Activated gamma-delta T cell treated with anti-CD3 and anti-CD28 coated beads, Interleukin-2, amount 50 U/mL, for 16 hours (primary cell): ENCODE measurements around the gene NUP107.
"Not testable (repeated sequence)": the region's sequence is repeated elsewhere in the genome, so short reads cannot be mapped to it uniquely, and the experiment has no call there.

Experiments used
- DNase-seq: peaks from one replicate; pipeline ENCODE4 v3.0.0-alpha.2; 2020; ENCODE audit warnings: low read depth

The NUP107 gene

GRCh38 chr12:68686595-68687521, at the start of gene NUP107:
Gene NUP107 (plus strand): TSS chr12:68686978. CDS start chr12:68687066, 88 bp downstream.
- DNase-seq = peak; percentile 97

- DNase-seq = not testable (repeated sequence)
Observed at GRCh38 chr12:68637439-68637838, 49.3 kb upstream of the NUP107 start.

GRCh38 chr12:68638171-68638570, 48.6 kb upstream of the NUP107 start:
- no peak for DNase-seq

GRCh38 chr12:68638721-68639395, 47.9 kb upstream of the NUP107 start:
- no peak for DNase-seq

- DNase-seq = no peak
Observed at GRCh38 chr12:68639396-68639767, 47.4 kb upstream of the NUP107 start.

GRCh38 chr12:68641138-68641537, 45.6 kb upstream of the NUP107 start:
- DNase-seq = peak; percentile 18

GRCh38 chr12:68646484-68646883, 40.3 kb upstream of the NUP107 start:
- DNase-seq = no peak

- DNase-seq = no peak
Observed at GRCh38 chr12:68647507-68647906, 39.3 kb upstream of the NUP107 start.

- DNase-seq = no peak
Observed at GRCh38 chr12:68648179-68648578, 38.6 kb upstream of the NUP107 start.

GRCh38 chr12:68665016-68665569, 21.7 kb upstream of the NUP107 start:
- DNase-seq = no peak

GRCh38 chr12:68667291-68667690, 19.5 kb upstream of the NUP107 start:
- no peak for DNase-seq

- DNase-seq = no peak
Observed at GRCh38 chr12:68667896-68668295, 18.9 kb upstream of the NUP107 start.

- DNase-seq = no peak
Observed at GRCh38 chr12:68671179-68671578, 15.6 kb upstream of the NUP107 start.

- no peak for DNase-seq
Observed at GRCh38 chr12:68673788-68674187, 13.0 kb upstream of the NUP107 start.

GRCh38 chr12:68674376-68674775, 12.4 kb upstream of the NUP107 start:
- no peak for DNase-seq

- peak; percentile 53 for DNase-seq
Observed at GRCh38 chr12:68675101-68675842, 11.5 kb upstream of the NUP107 start.

- DNase-seq = not testable (repeated sequence)
Observed at GRCh38 chr12:68676854-68677253, 9.9 kb upstream of the NUP107 start.

GRCh38 chr12:68686262-68686594, 550 bp upstream of the NUP107 start:
- no peak for DNase-seq

GRCh38 chr12:68695454-68695853, 8.7 kb downstream of the NUP107 start:
- no peak for DNase-seq

- DNase-seq = no peak
Observed at GRCh38 chr12:68699486-68699885, 12.7 kb downstream of the NUP107 start.

GRCh38 chr12:68727776-68728175, 41.0 kb downstream of the NUP107 start:
- DNase-seq = no peak

GRCh38 chr12:68733661-68734071, 46.9 kb downstream of the NUP107 start:
- DNase-seq = no peak
